Thyroid gland (tissue), 4 donors: ENCODE measurements around the gene EBF3. TPM values are rescaled to one million over a fixed set of nuclear protein-coding genes. Genes with fewer than 3 reads are reported as not detected.

Source experiments
- DNase-seq, 2 donors: peaks; one replicate each; pipeline ENCODE4 v3.0.0-alpha.2; 2019
- H3K27ac ChIP-seq, 3 donors: fragments of 200-600 bp; sonication (generic); 1 replicate in 2 of 3; 2 replicates in 1 of 3; pipeline ENCODE4 v1.5.1; 2016 to 2019; ENCODE audit warnings: mild to moderate bottlenecking in 1 of 3, moderate library complexity in 1 of 3
- H3K27me3 ChIP-seq: fragments of 200-600 bp; sonication (generic); one replicate; pipeline ENCODE4 v1.5.1; 2019
- H3K36me3 ChIP-seq, 2 donors: fragments of 200-600 bp; sonication (generic); one replicate each; pipeline ENCODE4 v1.5.1; 2016 to 2019
- H3K4me1 ChIP-seq, 2 donors: fragments of 200-600 bp; sonication (generic); one replicate each; pipeline ENCODE4 v1.5.1; 2017 to 2019
- H3K4me3 ChIP-seq, 3 donors: fragments of 200-600 bp; sonication (generic); replicated peaks in 1 of 3; 1 replicate in 2 of 3; 2 replicates in 1 of 3; pipeline ENCODE4 v1.5.1; 2016; ENCODE audit warnings: mild to moderate bottlenecking in 1 of 3
- H3K9me3 ChIP-seq: fragments of 200-600 bp; sonication (generic); one replicate; pipeline ENCODE4 v1.5.1; 2017
- POLR2A ChIP-seq, 2 donors: fragments of 450-650 bp; IDR thresholded peaks; one replicate each; pipeline ENCODE4 v1.6.1; 2017; ENCODE audit warnings: antibody characterized with exemption in 2 of 2, mild to moderate bottlenecking in 2 of 2, moderate library complexity in 1 of 2
- WGBS, 2 donors: methylation state at CpG; one replicate each; pipeline ENCODE4 v1.1.5; 2017; 5-methylcytosine and 5-hydroxymethylcytosine counted together
- intact Hi-C: fragments of 100-400 bp; cut with DNase I; formaldehyde crosslinking; loops from one replicate; pipeline ENCODE4 v1.15.1; 2023
- total RNA-seq, 4 donors: library from RNA; depleted of rRNA; stranded (reverse); fragments of >200 nt; gene quantifications; one replicate each; pipeline ENCODE4 v1.2.3, GENCODE V29; 2016
- TF ChIP-seq, protein P1 (sequence below), 6 experiments: fragments of 200-600 bp in 3 of 6; fragments of 450-650 bp in 3 of 6; sonication (generic) in 3 of 6; IDR thresholded peaks; one replicate each; pipeline ENCODE4 v1.5.1; 2016 to 2019; ENCODE audit warnings: antibody characterized with exemption in 6 of 6, mild to moderate bottlenecking in 2 of 6, inconsistent platforms in 1 of 6, moderate library complexity in 1 of 6

The EBF3 gene
- total RNA-seq, 4 donors from 2014 or later, result 6.8 to 12.5 (median 8.8) TPM

DNA sequence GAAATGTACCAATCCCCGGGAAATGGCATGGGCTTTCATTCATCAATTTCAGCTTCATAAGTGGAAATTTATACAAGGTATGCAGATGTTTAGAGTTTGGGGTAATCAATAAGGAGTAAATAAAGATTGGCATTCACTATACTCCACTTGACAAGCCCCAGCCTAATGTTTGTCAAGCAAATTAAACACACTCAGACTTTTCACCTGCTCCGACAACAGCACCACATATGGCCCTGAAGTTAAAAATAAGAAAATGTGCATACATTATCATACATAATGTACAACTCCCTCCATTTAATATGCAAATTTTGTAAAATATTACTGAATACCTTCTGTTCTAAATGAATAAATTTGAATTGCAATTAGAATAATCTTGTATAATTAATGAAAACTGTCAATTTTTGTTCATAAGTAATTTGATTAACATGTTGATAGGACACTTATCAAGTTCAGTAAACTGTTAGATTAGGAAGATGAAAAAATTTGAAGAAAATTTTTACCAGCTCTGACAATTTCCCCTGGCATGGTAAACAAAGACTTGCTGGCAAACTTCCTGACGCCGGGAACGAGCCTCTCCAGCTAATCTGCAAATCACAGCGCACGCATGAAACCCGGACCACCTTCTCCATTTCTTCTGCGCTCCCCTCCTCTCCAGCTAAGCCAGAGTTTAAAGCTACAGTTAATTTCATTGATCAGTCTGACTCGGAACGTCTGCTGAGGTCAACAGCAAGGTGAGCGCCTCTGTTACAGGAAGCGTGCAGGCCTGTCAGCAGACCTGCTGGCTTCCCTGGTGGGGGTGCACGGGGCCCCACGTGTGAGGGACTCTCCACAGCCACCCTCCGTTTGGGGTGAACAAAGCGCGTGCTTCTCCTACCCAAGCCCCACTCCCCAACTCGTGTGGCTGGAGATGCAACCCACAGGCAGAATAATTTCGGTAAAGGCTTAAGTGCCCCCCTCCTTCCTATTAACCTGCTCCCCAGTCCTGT lies 70.7 kb downstream of the EBF3 start:
- H3K4me1 ChIP-seq, result no peaks in the 10 kb centered on the region
- no peak overlapping the region for H3K27ac ChIP-seq
- H3K36me3 ChIP-seq, result no peaks in the 10 kb centered on the region
- intact Hi-C loops, result no loop called here
- TF ChIP-seq, protein P1, sequence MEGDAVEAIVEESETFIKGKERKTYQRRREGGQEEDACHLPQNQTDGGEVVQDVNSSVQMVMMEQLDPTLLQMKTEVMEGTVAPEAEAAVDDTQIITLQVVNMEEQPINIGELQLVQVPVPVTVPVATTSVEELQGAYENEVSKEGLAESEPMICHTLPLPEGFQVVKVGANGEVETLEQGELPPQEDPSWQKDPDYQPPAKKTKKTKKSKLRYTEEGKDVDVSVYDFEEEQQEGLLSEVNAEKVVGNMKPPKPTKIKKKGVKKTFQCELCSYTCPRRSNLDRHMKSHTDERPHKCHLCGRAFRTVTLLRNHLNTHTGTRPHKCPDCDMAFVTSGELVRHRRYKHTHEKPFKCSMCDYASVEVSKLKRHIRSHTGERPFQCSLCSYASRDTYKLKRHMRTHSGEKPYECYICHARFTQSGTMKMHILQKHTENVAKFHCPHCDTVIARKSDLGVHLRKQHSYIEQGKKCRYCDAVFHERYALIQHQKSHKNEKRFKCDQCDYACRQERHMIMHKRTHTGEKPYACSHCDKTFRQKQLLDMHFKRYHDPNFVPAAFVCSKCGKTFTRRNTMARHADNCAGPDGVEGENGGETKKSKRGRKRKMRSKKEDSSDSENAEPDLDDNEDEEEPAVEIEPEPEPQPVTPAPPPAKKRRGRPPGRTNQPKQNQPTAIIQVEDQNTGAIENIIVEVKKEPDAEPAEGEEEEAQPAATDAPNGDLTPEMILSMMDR (IDR thresholded peaks at IDR 0.05), result no peak
- TF ChIP-seq POLR2A (IDR thresholded peaks at IDR 0.05), result no peak
- DNase-seq, result no peak
- H3K9me3 ChIP-seq, result no peaks in the 10 kb centered on the region
- WGBS, 2 donors, result 69 to 70% methylated on average over 18 to 20 of the region's 20 CpGs
- H3K4me3 ChIP-seq, result no peak overlapping the region
- no peaks in the 10 kb centered on the region for H3K27me3 ChIP-seq

DNA sequence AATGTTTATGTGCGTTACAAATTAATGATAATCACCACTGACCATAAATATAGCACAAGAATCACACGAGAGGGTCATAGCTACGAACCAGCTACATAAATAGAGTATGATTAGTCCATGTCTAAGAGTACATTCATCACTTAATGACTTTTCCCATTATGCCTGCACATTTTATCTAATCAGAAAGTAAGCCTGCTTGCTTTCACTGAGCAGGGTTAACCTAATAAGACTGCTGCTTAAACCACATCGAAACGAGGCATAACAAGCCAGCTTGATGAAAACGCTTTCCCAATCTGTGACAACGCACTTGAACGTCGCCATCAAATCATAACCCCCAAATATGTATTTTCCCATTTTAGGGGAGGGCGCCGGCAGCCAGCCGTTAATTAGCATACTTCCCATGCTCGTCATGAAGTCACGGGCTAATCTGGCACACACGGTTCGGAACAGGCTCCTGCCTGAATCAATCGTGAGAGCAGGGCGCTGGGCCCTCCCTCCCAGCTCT lies 71.5 kb downstream of the EBF3 start:
- no peak overlapping the region for H3K4me3 ChIP-seq
- 75 to 80% methylated on average over 18 of the region's 18 CpGs for WGBS, 2 donors
- no peak for TF ChIP-seq POLR2A (IDR thresholded peaks at IDR 0.05)
- TF ChIP-seq, protein P1 (IDR thresholded peaks at IDR 0.05), result no peak
- intact Hi-C loops, result no loop called here
- H3K27me3 ChIP-seq, result no peaks in the 10 kb centered on the region
- no peaks in the 10 kb centered on the region for H3K9me3 ChIP-seq
- DNase-seq, result peak in 1 of 2 donors; percentile 7
- H3K36me3 ChIP-seq, result no peaks in the 10 kb centered on the region
- H3K27ac ChIP-seq, result peak overlapping the region in 2 of 3 donors; percentile 23 to 49
- H3K4me1 ChIP-seq, result no peaks in the 10 kb centered on the region

DNA sequence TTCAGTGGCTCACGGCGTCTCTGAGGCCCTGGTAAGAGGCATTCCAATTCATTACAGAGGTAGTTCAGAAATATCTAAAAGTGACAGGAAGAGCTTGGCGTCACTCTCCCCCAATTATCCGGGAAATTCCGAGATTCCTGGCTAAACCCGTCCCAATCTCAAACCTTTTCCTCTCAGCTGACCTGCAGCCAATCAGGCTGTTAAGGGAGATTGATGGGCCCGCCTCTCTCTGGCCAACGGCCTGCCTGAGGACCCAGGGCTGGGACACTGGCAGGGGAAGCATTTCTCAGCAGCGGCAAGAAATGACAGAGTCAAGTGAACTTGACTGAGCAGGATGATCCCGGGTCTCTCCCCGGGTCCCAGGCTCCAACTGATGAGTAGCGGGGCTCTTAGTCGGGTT lies 72.3 kb downstream of the EBF3 start:
- Histone ChIP-seq H3K9me3 (no peaks in the 10 kb centered on the region), H3K27ac (peak overlapping the region in 2 of 3 donors; percentile 23 to 49), H3K27me3 (no peaks in the 10 kb centered on the region), H3K36me3 (no peaks in the 10 kb centered on the region), H3K4me1 (no peaks in the 10 kb centered on the region), H3K4me3 (no peak overlapping the region)
- TF ChIP-seq, protein P1 (IDR thresholded peaks at IDR 0.05), result no peak
- no peak for TF ChIP-seq POLR2A (IDR thresholded peaks at IDR 0.05)
- 69 to 74% methylated on average over 13 of the region's 13 CpGs for WGBS, 2 donors
- no peak for DNase-seq
- intact Hi-C loops, result no loop called here

DNA sequence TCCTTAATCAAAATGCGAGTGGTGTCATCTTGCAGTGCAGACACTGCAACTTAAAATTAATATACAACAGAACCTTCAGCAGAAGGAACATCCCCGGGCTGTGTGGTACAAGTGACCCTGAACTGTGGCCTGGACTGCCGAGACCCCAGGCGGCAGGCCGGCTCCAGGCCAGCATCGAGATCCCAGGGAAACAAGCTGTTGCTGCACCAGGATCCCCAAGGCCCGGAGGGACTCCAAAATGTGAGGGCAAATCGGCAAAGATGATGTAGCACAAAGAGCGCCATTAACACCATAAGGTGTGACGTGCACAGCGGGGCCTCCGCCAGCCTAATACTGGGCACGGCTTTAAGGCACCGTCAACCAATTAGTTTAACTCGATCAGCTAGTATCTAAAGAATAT lies 73.9 kb downstream of the EBF3 start:
- TF ChIP-seq, protein P1 (IDR thresholded peaks at IDR 0.05), result no peak
- no peak for TF ChIP-seq POLR2A (IDR thresholded peaks at IDR 0.05)
- no peak overlapping the region for H3K4me3 ChIP-seq
- H3K27ac ChIP-seq, result no peak overlapping the region
- no peaks in the 10 kb centered on the region for H3K36me3 ChIP-seq
- 88 to 89% methylated on average over 15 of the region's 15 CpGs for WGBS, 2 donors
- H3K4me1 ChIP-seq, result no peaks in the 10 kb centered on the region
- intact Hi-C loops, result no loop called here
- no peaks in the 10 kb centered on the region for H3K27me3 ChIP-seq
- H3K9me3 ChIP-seq, result no peaks in the 10 kb centered on the region
- no peak for DNase-seq
